Measurements from ENCODE around the gene CNP. TPM values are rescaled to one million over a fixed set of nuclear protein-coding genes. Genes with fewer than 3 reads are reported as not detected.

CNP gene
- total and polyA plus RNA-seq, 3 donors from 2014 or later: 40.8 to 89.7 (median 74.3) TPM

DNA sequence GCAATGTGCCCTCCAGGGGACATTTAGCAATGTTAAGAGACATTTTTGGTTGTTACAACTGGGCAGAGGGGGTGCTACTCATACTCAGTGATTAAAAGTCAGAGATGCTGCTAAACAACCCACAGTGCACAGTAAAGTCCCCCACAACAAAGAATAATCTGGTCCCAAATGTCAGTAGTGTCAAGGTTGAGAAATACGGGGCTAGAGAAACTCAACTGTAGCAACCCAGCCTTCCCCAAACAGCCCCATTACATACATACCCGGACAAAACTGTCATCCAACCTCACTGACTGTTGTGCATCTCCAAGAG is 30.2 kb downstream of the CNP start:
- no peaks in the 10 kb centered on the region for H3K4me1 ChIP-seq
- intact Hi-C loops (cut with DNase I; ENCODE audit: low total_unique reads): no loop called here
- no peak overlapping the region for H3K27ac ChIP-seq
- no peak for DNase-seq
- no peaks in the 10 kb centered on the region for H3K27me3 ChIP-seq
- no peaks in the 10 kb centered on the region for H3K36me3 ChIP-seq (ENCODE audit: low read depth, missing control alignments)
- no peak overlapping the region for H3K4me3 ChIP-seq
- H3K9me3 ChIP-seq: no peaks in the 10 kb centered on the region
- 92 to 98% methylated on average over 2 of the region's 2 CpGs for WGBS, 2 donors
- TF ChIP-seq CTCF (IDR thresholded peaks at IDR 0.05): no peak
- no peak for TF ChIP-seq POLR2A (IDR thresholded peaks at IDR 0.05)

DNA sequence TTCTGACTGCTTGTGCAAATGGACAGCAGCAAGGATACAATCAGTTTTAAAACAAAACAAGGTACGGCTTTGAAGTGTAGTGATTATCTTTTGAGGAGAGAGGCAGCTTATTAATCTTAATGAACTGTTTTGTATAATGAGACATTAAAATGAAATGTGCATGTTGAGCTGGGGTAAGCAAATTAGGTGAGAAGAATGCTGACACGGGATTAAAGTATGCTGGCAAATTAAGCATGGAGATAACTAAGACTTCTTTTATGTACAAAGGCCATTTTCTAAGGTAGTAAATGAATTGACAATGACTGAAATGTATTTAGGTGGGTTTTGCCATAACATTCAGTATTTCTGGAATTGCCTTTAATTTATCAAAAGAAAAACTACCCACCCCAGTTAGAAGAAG is 31.9 kb downstream of the CNP start:
- Histone ChIP-seq H3K27ac (no peak overlapping the region), H3K36me3 (ENCODE audit: low read depth, missing control alignments) (no peaks in the 10 kb centered on the region)

GRCh38 chr17:42000413-42001133 is 34.0 kb downstream of the CNP start:
- H3K4me1 ChIP-seq: no peaks in the 10 kb centered on the region
- H3K36me3 ChIP-seq (ENCODE audit: low read depth, missing control alignments): no peaks in the 10 kb centered on the region
- H3K27ac ChIP-seq: no peak overlapping the region
- no peaks in the 10 kb centered on the region for H3K27me3 ChIP-seq
- H3K4me3 ChIP-seq: no peak overlapping the region
- no peak for TF ChIP-seq POLR2A (IDR thresholded peaks at IDR 0.05)
- no peak for TF ChIP-seq CTCF (IDR thresholded peaks at IDR 0.05)
- intact Hi-C loops (cut with DNase I; ENCODE audit: low total_unique reads): no loop called here
- WGBS, 2 donors: 90 to 91% methylated on average over 3 of the region's 3 CpGs
- DNase-seq: no peak
- H3K9me3 ChIP-seq: no peaks in the 10 kb centered on the region

More for the DNA sequence above, 31.9 kb downstream of the CNP start:
- DNase-seq: no peak
- H3K27me3 ChIP-seq: no peaks in the 10 kb centered on the region
- no peak overlapping the region for H3K4me3 ChIP-seq
- WGBS, 2 donors: 36 to 38% methylated on average over 2 of the region's 2 CpGs
- intact Hi-C loops (cut with DNase I; ENCODE audit: low total_unique reads): no loop called here
- no peaks in the 10 kb centered on the region for H3K9me3 ChIP-seq
- TF ChIP-seq POLR2A (IDR thresholded peaks at IDR 0.05): no peak
- no peak for TF ChIP-seq CTCF (IDR thresholded peaks at IDR 0.05)
- no peaks in the 10 kb centered on the region for H3K4me1 ChIP-seq

DNA sequence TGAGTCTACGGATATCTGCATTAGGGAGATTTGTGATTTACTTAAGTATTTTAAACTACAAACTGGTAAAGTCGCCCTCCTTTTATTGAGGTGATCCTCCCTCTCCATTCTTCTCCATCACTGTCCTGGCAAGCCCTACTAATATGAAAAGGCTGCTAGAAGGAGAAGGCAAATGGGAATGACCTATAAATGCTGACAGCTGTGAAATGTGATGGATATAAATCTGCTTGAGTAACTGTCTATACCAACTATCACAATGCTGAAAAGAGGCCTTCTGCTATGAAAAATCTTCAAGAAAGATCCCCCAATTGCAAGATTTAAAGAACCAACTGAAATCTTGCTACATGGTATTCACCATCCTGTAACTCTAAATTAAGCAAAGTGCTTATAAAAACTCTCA is 35.1 kb downstream of the CNP start:
- H3K27me3 ChIP-seq: no peaks in the 10 kb centered on the region
- no peaks in the 10 kb centered on the region for H3K9me3 ChIP-seq
- intact Hi-C loops (cut with DNase I; ENCODE audit: low total_unique reads): no loop called here
- H3K36me3 ChIP-seq (ENCODE audit: low read depth, missing control alignments): no peaks in the 10 kb centered on the region
- H3K4me3 ChIP-seq: no peak overlapping the region
- H3K4me1 ChIP-seq: no peaks in the 10 kb centered on the region
- TF ChIP-seq CTCF (IDR thresholded peaks at IDR 0.05) (no peak), POLR2A (IDR thresholded peaks at IDR 0.05) (no peak)
- WGBS, 2 donors: 89 to 93% methylated on average over 2 of the region's 2 CpGs
- H3K27ac ChIP-seq: no peak overlapping the region
- no peak for DNase-seq

DNA sequence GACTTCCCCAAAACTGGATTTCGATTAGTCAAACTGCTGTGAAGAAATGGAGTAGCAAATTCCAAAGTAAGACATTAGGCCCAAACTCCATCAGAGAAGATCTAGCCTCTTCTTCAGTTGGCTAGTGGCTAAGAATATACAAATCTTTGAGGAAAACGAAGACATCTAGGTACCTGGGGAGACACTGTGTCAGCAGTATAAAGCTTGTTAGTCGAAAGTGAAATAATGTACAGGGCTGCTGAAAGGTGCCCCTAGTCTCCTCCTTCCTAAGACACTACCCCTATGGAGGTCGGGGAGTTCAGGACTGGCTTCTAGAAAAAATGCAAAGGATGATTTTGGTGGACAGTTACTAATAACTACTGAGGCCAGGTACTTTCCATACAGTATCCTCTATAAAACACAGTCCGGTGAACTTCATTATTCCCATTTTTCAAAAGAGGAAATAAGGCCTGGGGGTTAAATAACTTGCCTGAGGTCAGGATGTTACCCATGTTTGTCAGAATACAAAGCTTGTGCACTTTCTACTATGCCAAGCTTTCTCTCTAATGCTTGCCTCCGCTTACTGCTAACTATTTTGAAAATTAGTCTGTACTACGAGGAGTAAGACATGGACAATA is 35.7 kb downstream of the CNP start:
- no peak for DNase-seq
- Histone ChIP-seq H3K27ac (no peak overlapping the region), H3K4me3 (no peak overlapping the region), H3K4me1 (no peaks in the 10 kb centered on the region), H3K36me3 (ENCODE audit: low read depth, missing control alignments) (no peaks in the 10 kb centered on the region), H3K9me3 (no peaks in the 10 kb centered on the region), H3K27me3 (no peaks in the 10 kb centered on the region)
- TF ChIP-seq POLR2A (IDR thresholded peaks at IDR 0.05) (no peak), CTCF (IDR thresholded peaks at IDR 0.05) (no peak)
- WGBS, 2 donors: 87 to 94% methylated on average over 7 of the region's 7 CpGs
- intact Hi-C loops (cut with DNase I; ENCODE audit: low total_unique reads): no loop called here
